ENCODE results near the gene WIPF2. TPM values are rescaled to one million over a fixed set of nuclear protein-coding genes. Genes with fewer than 3 reads are reported as not detected.

WIPF2 gene
- total RNA-seq, 1 experiment from 2014 or later, result 12.7 TPM

GRCh38 chr17:40312131-40312731 is 93.1 kb downstream of the WIPF2 start:
- no peak for DNase-seq (ENCODE audit: extremely low read depth, low read depth)

GRCh38 chr17:40312893-40313667 is 94.0 kb downstream of the WIPF2 start:
- no peak for DNase-seq (ENCODE audit: extremely low read depth, low read depth)

GRCh38 chr17:40313668-40314583 is 94.8 kb downstream of the WIPF2 start:
- no peak for DNase-seq (ENCODE audit: extremely low read depth, low read depth)

- peak; percentile 96 for DNase-seq (ENCODE audit: extremely low read depth, low read depth)
These were observed 95.5 kb downstream of the WIPF2 start for GRCh38 chr17:40314584-40314956.

- DNase-seq (ENCODE audit: extremely low read depth, low read depth), result no peak
These were observed 96.1 kb downstream of the WIPF2 start for GRCh38 chr17:40315206-40315605.

- DNase-seq (ENCODE audit: extremely low read depth, low read depth), result no peak
These were observed 96.8 kb downstream of the WIPF2 start for GRCh38 chr17:40315678-40316570.

- peak; percentile 57 for DNase-seq (ENCODE audit: extremely low read depth, low read depth)
These were observed 97.7 kb downstream of the WIPF2 start for GRCh38 chr17:40316571-40317344.

- DNase-seq (ENCODE audit: extremely low read depth, low read depth), result peak; percentile 68
These were observed 98.3 kb downstream of the WIPF2 start for GRCh38 chr17:40317345-40317873.

- peak; percentile 94 for DNase-seq (ENCODE audit: extremely low read depth, low read depth)
These were observed 99.1 kb downstream of the WIPF2 start for GRCh38 chr17:40317880-40318829.

- DNase-seq (ENCODE audit: extremely low read depth, low read depth), result no peak
These were observed 99.8 kb downstream of the WIPF2 start for GRCh38 chr17:40318830-40319391.

- DNase-seq (ENCODE audit: extremely low read depth, low read depth), result no peak
These were observed 100.8 kb downstream of the WIPF2 start for GRCh38 chr17:40319651-40320540.

GRCh38 chr17:40320756-40321523 is 101.8 kb downstream of the WIPF2 start:
- no peak for DNase-seq (ENCODE audit: extremely low read depth, low read depth)

GRCh38 chr17:40321524-40321929 is 102.4 kb downstream of the WIPF2 start:
- no peak for DNase-seq (ENCODE audit: extremely low read depth, low read depth)

- DNase-seq (ENCODE audit: extremely low read depth, low read depth), result no peak
These were observed 102.9 kb downstream of the WIPF2 start for GRCh38 chr17:40321961-40322357.

GRCh38 chr17:40322358-40323315 is 103.5 kb downstream of the WIPF2 start:
- no peak for DNase-seq (ENCODE audit: extremely low read depth, low read depth)
